ENCODE results near the gene PDIK1L. TPM values are rescaled to one million over a fixed set of nuclear protein-coding genes. Genes with fewer than 3 reads are reported as not detected.

PDIK1L gene
- total RNA-seq, 3 donors from 2014 or later (not counting 1 experiment from before 2014, with no cell fraction given), result 3.1 to 8.2 (median 8.1) TPM

GRCh38 chr1:26134466-26134865 lies 22.8 kb downstream of the PDIK1L start:
- WGBS (ENCODE audit: insufficient coverage), result 100% methylated on average over 2 of the region's 3 CpGs
- Mint-ChIP-seq H3K36me3 (no peaks in the 10 kb centered on the region), H3K27me3 (ENCODE audit: low read depth in 2 of 2) (peaks cover 27 to 54% of the 10 kb centered on the region in 2 donors), H3K4me1 (no peaks in the 10 kb centered on the region), H3K9me3 (no peaks in the 10 kb centered on the region), H3K27ac (no peak overlapping the region), H3K4me3 (no peak overlapping the region)
- intact Hi-C loops (cut with micrococcal nuclease), result no loop called here
- H3K36me3 ChIP-seq (ENCODE audit: control insufficient read depth, insufficient read depth, low read length), result no peaks in the 10 kb centered on the region
- H3K4me3 ChIP-seq (ENCODE audit: low read length), result no peak overlapping the region
- ATAC-seq (no peak), DNase-seq (no peak)
- no peaks in the 10 kb centered on the region for H3K9me3 ChIP-seq (ENCODE audit: control insufficient read depth, insufficient read depth, low read length)
- H3K27me3 ChIP-seq (ENCODE audit: control insufficient read depth, insufficient read depth, low read length), result peaks cover 15% of the 10 kb centered on the region
- no peak for TF ChIP-seq CTCF (IDR thresholded peaks at IDR 0.05)
- no peaks in the 10 kb centered on the region for H3K4me1 ChIP-seq (ENCODE audit: control insufficient read depth, insufficient read depth, low read length)
- no peak overlapping the region for H3K27ac ChIP-seq (ENCODE audit: low read length)

- Mint-ChIP-seq H3K9me3 (no peaks in the 10 kb centered on the region), H3K27me3 (ENCODE audit: low read depth in 2 of 2) (peaks cover 10 to 28% of the 10 kb centered on the region in 2 donors), H3K4me3 (no peak overlapping the region), H3K4me1 (no peaks in the 10 kb centered on the region), H3K36me3 (no peaks in the 10 kb centered on the region), H3K27ac (no peak overlapping the region)
- ATAC-seq (no peak), DNase-seq (peak in 1 of 2 donors; percentile 27)
- WGBS (ENCODE audit: insufficient coverage), result 49% methylated on average over 3 of the region's 3 CpGs
- Histone ChIP-seq H3K4me1 (ENCODE audit: control insufficient read depth, insufficient read depth, low read length) (no peaks in the 10 kb centered on the region), H3K4me3 (ENCODE audit: low read length) (no peak overlapping the region), H3K27me3 (ENCODE audit: control insufficient read depth, insufficient read depth, low read length) (no peaks in the 10 kb centered on the region), H3K27ac (ENCODE audit: low read length) (no peak overlapping the region), H3K36me3 (ENCODE audit: control insufficient read depth, insufficient read depth, low read length) (no peaks in the 10 kb centered on the region), H3K9me3 (ENCODE audit: control insufficient read depth, insufficient read depth, low read length) (no peaks in the 10 kb centered on the region)
- no peak for TF ChIP-seq CTCF (IDR thresholded peaks at IDR 0.05)
- intact Hi-C loops (cut with micrococcal nuclease), result no loop called here
These were observed 27.4 kb downstream of the PDIK1L start for GRCh38 chr1:26138974-26139558.

DNA sequence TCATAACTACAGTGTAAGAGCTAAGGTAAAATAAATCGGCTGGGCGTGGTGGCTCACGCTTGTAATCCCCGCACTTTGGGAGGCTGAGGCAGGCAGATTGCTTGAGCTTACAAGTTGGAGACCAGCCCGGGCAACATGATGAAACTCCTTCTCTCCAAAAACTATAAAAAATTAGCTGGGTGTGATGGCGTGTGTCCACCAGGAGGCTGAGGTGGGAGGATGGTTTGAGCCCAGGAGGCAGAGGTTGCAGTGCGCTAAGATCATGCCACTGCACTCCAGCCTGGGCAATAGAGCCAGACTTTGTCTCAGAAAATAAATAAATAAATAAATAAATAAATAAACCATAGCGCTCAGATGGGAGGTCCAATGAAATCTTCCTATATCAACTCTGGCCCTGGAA lies 30.5 kb downstream of the PDIK1L start:
- Histone ChIP-seq H3K4me1 (ENCODE audit: control insufficient read depth, insufficient read depth, low read length) (peaks cover 4% of the 10 kb centered on the region), H3K36me3 (ENCODE audit: control insufficient read depth, insufficient read depth, low read length) (no peaks in the 10 kb centered on the region), H3K27ac (ENCODE audit: low read length) (no peak overlapping the region), H3K9me3 (ENCODE audit: control insufficient read depth, insufficient read depth, low read length) (no peaks in the 10 kb centered on the region), H3K4me3 (ENCODE audit: low read length) (no peak overlapping the region), H3K27me3 (ENCODE audit: control insufficient read depth, insufficient read depth, low read length) (no peaks in the 10 kb centered on the region)
- H3K27ac Mint-ChIP-seq, result no peak overlapping the region
- H3K36me3 Mint-ChIP-seq, result no peaks in the 10 kb centered on the region
- ATAC-seq (no peak), DNase-seq (no peak)
- TF ChIP-seq CTCF (IDR thresholded peaks at IDR 0.05), result no peak
- intact Hi-C loops (cut with micrococcal nuclease), result no loop called here
- peaks cover 11 to 16% of the 10 kb centered on the region in 2 donors for H3K27me3 Mint-ChIP-seq (ENCODE audit: low read depth in 2 of 2)
- 92% methylated on average over 4 of the region's 8 CpGs for WGBS (ENCODE audit: insufficient coverage)
- H3K4me1 Mint-ChIP-seq, result peaks cover 0 to 5% of the 10 kb centered on the region in 2 donors
- no peak overlapping the region for H3K4me3 Mint-ChIP-seq
- H3K9me3 Mint-ChIP-seq, result no peaks in the 10 kb centered on the region
